Karpas-422 (cell line): ENCODE results near the gene MARCHF3. TPM values are rescaled to one million over a fixed set of nuclear protein-coding genes. Genes with fewer than 3 reads are reported as not detected.

Experiments
- DNase-seq: peaks from one replicate; pipeline ENCODE4 v3.0.0-alpha.2; 2015
- H2AFZ ChIP-seq: fragments of 200-600 bp; sonication (generic); 2 replicates; pipeline ENCODE4 v1.6.1; 2014; ENCODE audit warnings: antibody characterized with exemption, low read length, mixed read lengths
- H3K27ac ChIP-seq: fragments of 200-600 bp; sonication (generic); 2 replicates; pipeline ENCODE4 v1.5.1; 2014; ENCODE audit warnings: mild to moderate bottlenecking, low read length, moderate library complexity
- H3K27me3 ChIP-seq: fragments of 200-600 bp; sonication (generic); 2 replicates; pipeline ENCODE4 v1.6.1; 2014; ENCODE audit warnings: low read length, mixed read lengths
- H3K36me3 ChIP-seq: fragments of 200-600 bp; sonication (generic); 2 replicates; pipeline ENCODE4 v1.6.1; 2014; ENCODE audit warnings: low read length, mixed read lengths; ENCODE audit not compliant: insufficient read depth
- H3K4me1 ChIP-seq: fragments of 200-600 bp; sonication (generic); 2 replicates; pipeline ENCODE4 v1.6.1; 2014; ENCODE audit warnings: mild to moderate bottlenecking, low read length, mixed read lengths
- H3K4me2 ChIP-seq: fragments of 200-600 bp; sonication (generic); 2 replicates; pipeline ENCODE4 v1.6.1; 2014; ENCODE audit warnings: low read length, low read depth, mild to moderate bottlenecking; ENCODE audit not compliant: poor library complexity, severe bottlenecking
- H3K4me3 ChIP-seq: fragments of 200-600 bp; sonication (generic); 2 replicates; pipeline ENCODE4 v1.5.1; 2014; ENCODE audit warnings: mild to moderate bottlenecking, antibody characterized with exemption, low read length, mixed read lengths
- H3K79me2 ChIP-seq: fragments of 200-600 bp; sonication (generic); 2 replicates; pipeline ENCODE4 v1.6.1; 2014; ENCODE audit warnings: mild to moderate bottlenecking, low read length, mixed read lengths
- H3K9ac ChIP-seq: fragments of 200-600 bp; sonication (generic); 2 replicates; pipeline ENCODE4 v1.6.0; 2014; ENCODE audit warnings: low read length
- H3K9me2 ChIP-seq: fragments of 200-600 bp; sonication (generic), shearing (Covaris generic); replicated peaks from 2 replicates; pipeline ENCODE4 v1.6.0; 2014; ENCODE audit warnings: mild to moderate bottlenecking, low read length, moderate library complexity; ENCODE audit not compliant: insufficient read depth
- H3K9me3 ChIP-seq: fragments of 300-700, 200-600 bp; sonication (generic); 2 replicates; pipeline ENCODE4 v1.6.1; 2014; ENCODE audit warnings: low read length, mixed read lengths
- H4K20me1 ChIP-seq: fragments of 200-600 bp; sonication (generic); 2 replicates; pipeline ENCODE4 v1.6.1; 2014; ENCODE audit warnings: mild to moderate bottlenecking, antibody characterized with exemption, low read length, low read depth; ENCODE audit not compliant: insufficient read depth
- total RNA-seq: library from RNA; depleted of rRNA; stranded (reverse); fragments of >200 nt; shearing (Covaris generic); gene quantifications from 2 replicates; pipeline ENCODE4 v1.2.3, GENCODE V29; 2014; ENCODE audit warnings: low replicate concordance

MARCHF3 gene
- total RNA-seq, 1 experiment from 2014 or later: 0.56 TPM

GRCh38 chr5:127068493-127069214 lies 38.3 kb upstream of the MARCHF3 start:
- H3K4me1 ChIP-seq: peaks cover 11% of the 10 kb centered on the region
- no peaks in the 10 kb centered on the region for H3K27me3 ChIP-seq
- H3K36me3 ChIP-seq: peaks cover 12% of the 10 kb centered on the region; the same call in 1 of the 2 replicates
- H3K9me2 ChIP-seq: no peaks in the 10 kb centered on the region
- no peak for DNase-seq
- no peak overlapping the region for H2AFZ ChIP-seq
- H3K4me3 ChIP-seq: no peak overlapping the region
- no peak overlapping the region for H3K4me2 ChIP-seq
- H3K79me2 ChIP-seq: no peaks in the 10 kb centered on the region
- no peak overlapping the region for H3K9ac ChIP-seq
- H4K20me1 ChIP-seq: no peaks in the 10 kb centered on the region
- no peak overlapping the region for H3K27ac ChIP-seq
- no peaks in the 10 kb centered on the region for H3K9me3 ChIP-seq

GRCh38 chr5:127066721-127067120 lies 36.4 kb upstream of the MARCHF3 start:
- Histone ChIP-seq H3K4me1 (peaks cover under 1% of the 10 kb centered on the region; the same call in 1 of the 2 replicates), H3K4me3 (no peak overlapping the region), H3K9me3 (no peaks in the 10 kb centered on the region), H2AFZ (no peak overlapping the region), H3K27me3 (no peaks in the 10 kb centered on the region), H3K79me2 (no peaks in the 10 kb centered on the region), H3K4me2 (no peak overlapping the region), H3K9me2 (no peaks in the 10 kb centered on the region), H3K27ac (no peak overlapping the region), H3K9ac (no peak overlapping the region), H3K36me3 (peaks cover 12% of the 10 kb centered on the region; the same call in 1 of the 2 replicates), H4K20me1 (no peaks in the 10 kb centered on the region)
- DNase-seq: no peak

GRCh38 chr5:127064253-127064840 lies 34.0 kb upstream of the MARCHF3 start:
- H3K27ac ChIP-seq: no peak overlapping the region

DNA sequence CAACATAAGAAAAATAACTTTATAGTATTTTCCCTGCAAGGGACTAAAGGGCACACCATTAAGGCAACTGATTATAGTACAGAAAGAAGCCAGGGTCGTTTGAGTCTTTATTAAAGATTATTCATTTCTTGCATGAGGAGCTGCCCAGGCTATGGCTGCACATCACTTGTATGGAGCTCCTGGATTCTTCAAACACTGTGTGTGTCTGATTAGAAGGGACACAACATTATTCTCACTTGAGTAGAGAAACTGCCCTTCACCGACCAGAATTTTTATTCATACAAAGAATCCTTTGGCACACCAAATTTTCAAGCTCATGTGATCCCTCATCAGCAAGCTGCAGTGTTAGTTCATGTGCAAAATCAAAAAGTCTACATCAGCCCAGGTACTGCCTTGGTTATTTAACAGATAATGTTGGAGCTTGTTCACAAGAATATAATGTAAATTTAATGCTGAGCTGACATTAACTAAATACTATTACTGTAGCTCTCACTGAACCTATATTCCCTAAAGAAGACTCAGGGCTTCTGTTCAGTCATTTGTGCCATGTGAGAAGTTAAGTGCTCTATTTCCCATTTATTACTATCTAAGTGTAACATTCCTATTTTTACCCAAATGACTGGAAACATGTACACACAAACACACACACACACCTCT lies 33.0 kb upstream of the MARCHF3 start:
- no peak for DNase-seq

More at GRCh38 chr5:127064253-127064840, 34.0 kb upstream of the MARCHF3 start:
- Histone ChIP-seq H3K9me2 (no peaks in the 10 kb centered on the region), H3K79me2 (0 out of 2 replicates have a peak, but pooled peaks cover 2% of the 10 kb centered on the region), H3K4me1 (no peaks in the 10 kb centered on the region), H3K4me3 (no peak overlapping the region), H3K4me2 (no peak overlapping the region), H3K9me3 (no peaks in the 10 kb centered on the region), H3K36me3 (0 out of 2 replicates have a peak, but pooled peaks cover 3% of the 10 kb centered on the region), H2AFZ (no peak overlapping the region), H4K20me1 (no peaks in the 10 kb centered on the region), H3K27me3 (no peaks in the 10 kb centered on the region), H3K9ac (no peak overlapping the region)
- DNase-seq: no peak

GRCh38 chr5:127061956-127062355 lies 31.6 kb upstream of the MARCHF3 start:
- Histone ChIP-seq H3K4me1 (no peaks in the 10 kb centered on the region), H4K20me1 (no peaks in the 10 kb centered on the region), H3K79me2 (0 out of 2 replicates have a peak, but pooled peaks cover 2% of the 10 kb centered on the region), H3K4me2 (no peak overlapping the region), H2AFZ (no peak overlapping the region), H3K27me3 (no peaks in the 10 kb centered on the region), H3K9me3 (no peaks in the 10 kb centered on the region), H3K4me3 (no peak overlapping the region), H3K9me2 (no peaks in the 10 kb centered on the region), H3K27ac (no peak overlapping the region), H3K9ac (no peak overlapping the region), H3K36me3 (no peaks in the 10 kb centered on the region; the same call in 1 of the 2 replicates)
- DNase-seq: no peak

More for the DNA sequence above, 33.0 kb upstream of the MARCHF3 start:
- Histone ChIP-seq H3K4me1 (no peaks in the 10 kb centered on the region), H3K4me2 (no peak overlapping the region), H3K9ac (no peak overlapping the region), H3K4me3 (no peak overlapping the region), H3K9me3 (no peaks in the 10 kb centered on the region), H3K9me2 (no peaks in the 10 kb centered on the region), H3K36me3 (no peaks in the 10 kb centered on the region), H4K20me1 (no peaks in the 10 kb centered on the region), H2AFZ (no peak overlapping the region), H3K27ac (no peak overlapping the region), H3K79me2 (0 out of 2 replicates have a peak, but pooled peaks cover 2% of the 10 kb centered on the region), H3K27me3 (no peaks in the 10 kb centered on the region)

GRCh38 chr5:127061537-127061936 lies 31.2 kb upstream of the MARCHF3 start:
- no peaks in the 10 kb centered on the region for H3K9me3 ChIP-seq
- 0 out of 2 replicates have a peak, but pooled peaks cover 2% of the 10 kb centered on the region for H3K79me2 ChIP-seq
- no peaks in the 10 kb centered on the region for H4K20me1 ChIP-seq
- H3K27ac ChIP-seq: no peak overlapping the region
- H3K4me3 ChIP-seq: no peak overlapping the region
- no peak overlapping the region for H2AFZ ChIP-seq
- DNase-seq: no peak
- no peaks in the 10 kb centered on the region for H3K4me1 ChIP-seq
- H3K9ac ChIP-seq: no peak overlapping the region
- H3K9me2 ChIP-seq: no peaks in the 10 kb centered on the region
- no peak overlapping the region for H3K4me2 ChIP-seq
- H3K27me3 ChIP-seq: no peaks in the 10 kb centered on the region
- H3K36me3 ChIP-seq: peaks cover 4% of the 10 kb centered on the region

DNA sequence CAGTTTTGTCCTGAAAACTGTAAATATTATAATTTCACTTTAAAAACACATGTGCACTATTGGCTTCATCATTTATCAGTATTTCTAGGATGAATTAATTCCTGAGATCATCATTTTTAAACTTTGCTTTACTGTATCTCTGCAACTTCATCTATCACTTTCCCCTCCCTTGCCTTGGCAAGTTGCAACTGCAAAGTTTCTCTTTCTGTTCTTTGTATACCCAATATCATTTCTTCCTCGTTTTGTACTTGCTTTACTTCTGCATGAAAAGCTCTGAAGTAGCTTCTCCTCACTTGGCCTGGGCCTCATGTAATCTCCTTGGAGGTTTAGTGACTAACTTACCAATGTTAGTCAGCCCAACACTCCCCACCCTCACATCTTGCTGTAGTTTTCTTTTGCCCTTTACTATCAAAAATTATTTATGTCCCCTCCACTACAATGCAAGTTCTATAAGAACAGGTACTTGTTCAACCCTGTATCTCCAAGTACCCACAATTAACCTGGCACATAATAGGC lies 30.2 kb upstream of the MARCHF3 start:
- no peak overlapping the region for H2AFZ ChIP-seq
- H3K4me3 ChIP-seq: no peak overlapping the region
- peaks cover 10% of the 10 kb centered on the region for H3K36me3 ChIP-seq
- H3K4me2 ChIP-seq: no peak overlapping the region
- H4K20me1 ChIP-seq: no peaks in the 10 kb centered on the region
- no peak overlapping the region for H3K27ac ChIP-seq
- no peaks in the 10 kb centered on the region for H3K9me3 ChIP-seq
- H3K27me3 ChIP-seq: no peaks in the 10 kb centered on the region
- H3K79me2 ChIP-seq: 0 out of 2 replicates have a peak, but pooled peaks cover 2% of the 10 kb centered on the region
- H3K4me1 ChIP-seq: no peaks in the 10 kb centered on the region
- H3K9ac ChIP-seq: no peak overlapping the region
- no peaks in the 10 kb centered on the region for H3K9me2 ChIP-seq
- no peak for DNase-seq

DNA sequence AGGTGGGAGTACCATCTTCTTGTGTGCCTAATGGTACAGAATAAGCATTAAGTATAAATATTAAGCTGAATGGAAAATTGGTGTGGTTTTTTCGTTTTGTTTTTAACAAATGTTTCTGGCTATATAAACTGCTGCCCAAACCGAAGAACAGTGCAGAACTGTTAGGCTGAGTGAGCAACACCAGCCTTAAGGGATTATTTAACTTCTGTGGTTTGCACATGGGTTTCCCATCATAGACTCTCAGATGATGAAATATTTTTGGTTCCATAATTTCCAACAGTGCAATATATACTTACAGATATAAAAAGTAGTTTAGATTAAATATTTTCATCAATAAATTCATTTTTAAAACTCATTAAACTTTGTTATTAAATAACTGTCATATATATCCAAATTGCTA lies 26.5 kb upstream of the MARCHF3 start:
- Histone ChIP-seq H3K9ac (no peak overlapping the region), H4K20me1 (no peaks in the 10 kb centered on the region)

More for the DNA sequence above, 26.5 kb upstream of the MARCHF3 start:
- Histone ChIP-seq H3K4me2 (no peak overlapping the region), H3K9me2 (no peaks in the 10 kb centered on the region), H2AFZ (no peak overlapping the region), H3K27me3 (no peaks in the 10 kb centered on the region), H3K4me1 (no peaks in the 10 kb centered on the region), H3K4me3 (no peak overlapping the region), H3K9me3 (no peaks in the 10 kb centered on the region), H3K79me2 (0 out of 2 replicates have a peak, but pooled peaks cover 2% of the 10 kb centered on the region), H3K36me3 (peaks cover 10% of the 10 kb centered on the region), H3K27ac (no peak overlapping the region)
- DNase-seq: no peak
